WI38 (cell line): ENCODE results near the gene PWWP2B.

Experiments
- H3K4me3 ChIP-seq: 2 replicates; pipeline ENCODE4 v1.5.1; 2011; ENCODE audit warnings: low read depth, mild to moderate bottlenecking, control low read depth, low read length
- CTCF ChIP-seq: IDR thresholded peaks from 2 replicates; pipeline ENCODE4 v1.5.1; 2012; ENCODE audit warnings: low read depth, mild to moderate bottlenecking, control low read depth, low read length

The PWWP2B gene

GRCh38 chr10:132466520-132467463, 69.8 kb downstream of the PWWP2B start:
- no peak for TF ChIP-seq CTCF
- no peak overlapping the region for H3K4me3 ChIP-seq
